HG03575 (cell line): Measurements from ENCODE around the gene LOXHD1.

Experiments used
- ATAC-seq: cut with Tn5 transposase; IDR thresholded peaks from one replicate; pipeline ENCODE4 v1.9.1; 2021; ENCODE audit not compliant: unreplicated experiment, insufficient number of reproducible peaks, low FRiP score; ENCODE audit errors: extremely low read depth

The LOXHD1 gene

GRCh38 chr18:46516555-46516954, 140.5 kb downstream of the LOXHD1 start:
- no peak for ATAC-seq

DNA sequence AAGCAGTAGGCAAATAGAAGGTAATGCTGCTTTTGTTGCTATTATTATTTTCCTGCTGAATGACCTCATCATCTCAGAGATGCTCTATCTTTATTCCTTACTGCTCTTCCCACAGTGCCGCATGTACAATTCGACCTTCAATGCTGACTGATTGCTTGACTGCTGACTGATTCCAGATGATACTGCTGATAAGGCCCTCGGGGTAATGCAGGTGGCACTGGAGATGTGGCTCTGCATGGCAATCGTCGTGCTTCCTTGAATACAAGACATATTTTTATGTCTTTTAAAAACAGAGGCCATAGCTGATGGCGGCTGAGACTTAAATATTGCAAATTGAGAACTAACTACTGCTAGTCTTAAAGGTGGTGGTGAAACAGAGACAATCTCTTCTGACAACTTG, 146.6 kb downstream of the LOXHD1 start:
- ATAC-seq = no peak

GRCh38 chr18:46509530-46509929, 147.5 kb downstream of the LOXHD1 start:
- ATAC-seq = no peak

DNA sequence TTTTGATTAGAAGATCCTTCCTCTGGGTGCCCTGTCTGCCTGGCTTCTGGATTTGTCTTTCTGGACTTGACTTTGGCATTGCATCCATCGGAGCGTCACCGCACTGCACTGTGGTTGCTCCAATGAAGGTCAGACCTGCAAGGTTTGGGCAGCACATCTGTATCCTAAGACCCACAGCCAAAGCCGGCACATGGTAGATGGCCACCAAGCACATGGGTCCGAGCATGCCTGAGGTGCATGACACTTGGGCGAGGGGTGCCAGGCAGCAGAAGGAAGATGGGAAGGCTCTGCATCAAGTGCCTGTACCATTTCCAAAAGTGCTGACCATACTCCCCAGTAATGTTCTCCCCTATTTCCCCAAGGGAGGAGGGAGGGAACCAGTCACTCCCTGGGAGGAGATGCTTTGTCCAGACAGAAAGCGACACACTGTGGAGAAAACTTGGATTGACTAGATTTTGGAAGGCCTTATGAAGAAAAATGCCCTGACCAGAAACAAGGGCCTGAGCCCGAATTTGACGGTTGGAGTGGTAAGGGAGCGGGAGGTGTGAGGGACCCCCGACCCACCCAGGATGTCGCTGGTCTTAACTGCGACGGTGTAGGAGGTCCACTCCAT, 149.9 kb downstream of the LOXHD1 start:
- no peak for ATAC-seq

- ATAC-seq = no peak
Measured at GRCh38 chr18:46502444-46502843, 154.6 kb downstream of the LOXHD1 start.

- no peak for ATAC-seq
Measured at GRCh38 chr18:46497129-46497528, 159.9 kb downstream of the LOXHD1 start.

DNA sequence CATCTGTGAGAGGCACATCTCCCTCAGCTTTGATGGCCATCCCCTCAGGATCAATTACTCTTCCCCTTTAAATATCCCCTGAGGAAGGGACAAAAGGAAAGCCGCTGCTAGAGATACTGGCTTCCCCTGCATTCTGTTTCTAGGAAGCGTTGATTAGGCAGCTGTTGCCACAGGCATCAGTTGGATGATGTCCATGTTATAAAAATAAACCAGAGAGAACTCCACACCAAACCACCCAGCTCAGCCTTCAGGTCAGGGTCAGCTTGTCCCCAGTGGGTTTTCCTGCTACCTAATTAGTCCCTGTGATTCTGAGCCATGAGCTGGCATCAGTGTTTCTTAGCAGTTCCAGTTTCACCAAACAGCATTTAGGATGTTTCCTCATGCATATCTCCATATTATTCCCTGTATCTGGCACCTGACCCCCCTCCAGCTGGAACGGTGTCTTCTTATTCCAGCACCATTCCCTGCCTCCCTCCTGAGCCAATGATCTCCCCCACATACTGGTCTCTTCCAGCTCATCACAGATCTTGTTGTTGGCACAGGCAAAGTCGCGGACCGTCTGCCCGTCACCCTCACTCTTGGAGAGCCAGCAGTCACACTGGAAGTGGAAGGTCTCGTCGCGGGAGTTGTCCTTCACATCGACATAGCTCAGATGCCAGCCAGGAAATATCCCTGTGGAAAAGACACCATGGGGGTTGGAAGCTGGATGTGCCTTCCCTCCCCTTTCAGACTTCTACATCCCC, 168.4 kb downstream of the LOXHD1 start:
- ATAC-seq = no peak

GRCh38 chr18:46485675-46486194, 171.3 kb downstream of the LOXHD1 start:
- no peak for ATAC-seq

- ATAC-seq = no peak
Measured at GRCh38 chr18:46484971-46485370, 172.0 kb downstream of the LOXHD1 start.

- ATAC-seq = no peak
Measured at GRCh38 chr18:46482831-46483230, 174.2 kb downstream of the LOXHD1 start.

DNA sequence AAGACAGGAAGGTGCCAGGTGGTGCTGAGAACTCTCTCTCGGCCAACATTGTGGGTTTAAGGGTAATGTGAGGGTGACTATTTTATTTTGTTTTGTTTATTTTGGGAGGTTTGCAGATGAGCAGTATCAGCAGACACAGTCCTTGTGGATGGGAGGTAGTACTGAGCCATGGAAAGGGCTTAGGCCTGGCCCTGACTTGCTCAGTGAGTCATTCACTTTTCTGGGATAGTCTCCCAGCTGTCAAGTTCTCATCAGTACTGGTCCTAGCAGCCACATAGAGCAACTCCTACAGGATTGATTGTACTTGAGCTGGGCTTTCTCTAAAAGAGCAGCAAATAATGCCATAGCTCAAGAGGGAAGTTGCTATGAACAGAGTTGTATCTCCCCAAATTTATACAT, 175.2 kb downstream of the LOXHD1 start:
- ATAC-seq = no peak

DNA sequence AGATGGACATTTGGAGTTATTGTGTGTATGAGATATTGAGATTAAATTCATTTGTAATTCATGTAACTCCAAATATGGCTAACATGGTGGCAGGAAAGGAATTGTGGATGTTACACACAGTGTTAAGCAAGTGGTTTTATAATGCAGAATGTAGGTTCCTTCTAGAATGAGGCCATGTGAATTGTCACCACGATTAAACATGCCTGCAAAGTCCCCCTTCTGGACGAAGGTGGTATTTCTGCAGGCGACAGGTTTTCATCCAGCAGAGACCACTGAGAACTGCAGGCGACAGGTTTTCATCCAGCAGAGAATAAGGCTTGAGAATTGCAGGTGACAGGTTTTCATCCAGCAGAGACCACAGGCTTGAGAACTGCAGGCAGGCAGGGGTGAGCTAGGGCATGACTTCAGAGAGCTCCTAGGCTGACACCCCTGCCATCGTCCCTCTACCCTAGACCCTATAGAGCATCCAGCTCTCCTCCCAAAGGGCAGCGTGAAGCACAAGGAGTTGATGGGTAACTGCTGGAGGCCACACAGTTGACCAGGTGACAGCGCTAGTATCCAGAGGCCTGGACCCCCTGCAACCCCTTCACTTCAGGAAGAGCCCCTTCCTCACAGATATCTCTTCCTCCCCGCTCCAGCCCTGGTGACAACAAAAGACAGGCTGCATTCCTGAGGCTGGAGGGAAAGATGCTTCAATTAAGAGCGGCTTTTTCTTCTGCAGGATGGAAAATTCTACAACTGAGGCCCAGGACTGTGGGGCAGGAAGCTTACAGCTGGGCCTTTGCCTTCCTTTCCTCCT, 175.8 kb downstream of the LOXHD1 start:
- ATAC-seq = no peak

DNA sequence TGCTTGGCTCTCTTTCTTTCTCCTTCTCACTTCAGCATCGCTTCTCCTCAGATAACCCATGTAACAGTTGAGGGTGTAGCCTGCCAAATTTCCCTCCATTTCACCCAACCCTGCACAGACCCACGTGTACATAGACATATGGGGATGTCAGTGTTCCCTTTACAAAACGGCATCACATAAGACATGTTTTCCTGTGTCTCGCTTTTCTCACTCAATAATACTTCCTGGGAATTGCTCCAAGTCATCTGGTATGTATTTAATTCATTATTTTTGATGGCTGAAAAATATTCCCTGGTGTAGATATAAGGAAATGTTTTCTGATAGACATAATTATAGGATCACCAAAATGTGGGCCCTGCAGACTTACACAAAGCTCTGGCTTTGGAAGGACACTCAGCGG, 176.8 kb downstream of the LOXHD1 start:
- no peak for ATAC-seq

GRCh38 chr18:46478796-46479195, 178.2 kb downstream of the LOXHD1 start:
- ATAC-seq = no peak

DNA sequence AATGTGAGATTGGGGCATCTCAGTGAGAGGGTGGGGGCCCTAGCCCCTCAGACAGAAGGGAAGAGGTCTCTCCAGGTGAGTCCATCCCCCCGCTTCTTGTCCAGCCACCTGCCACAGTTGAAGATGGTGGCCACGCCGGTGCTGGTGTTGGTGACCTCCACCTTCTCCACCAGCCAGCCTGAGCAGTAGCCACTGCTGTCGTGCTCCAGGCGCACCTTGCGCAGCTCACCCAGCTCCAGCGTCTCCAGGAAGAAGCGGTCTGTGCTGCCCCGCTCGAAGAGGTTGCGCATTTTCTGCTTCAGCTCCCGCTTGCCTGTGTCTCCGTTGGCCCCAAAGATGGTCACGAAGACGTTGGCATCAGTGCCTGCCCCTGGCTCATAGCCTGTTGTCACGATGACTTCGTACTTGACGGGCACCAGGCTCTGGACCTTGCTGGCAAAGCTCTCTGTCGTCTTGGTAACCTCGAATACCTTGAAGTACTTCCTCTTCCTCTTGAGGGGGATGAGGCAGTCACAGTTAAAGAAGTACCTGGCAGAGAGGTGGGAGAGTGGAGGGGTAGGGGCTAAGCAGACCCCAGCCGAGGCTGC, 179.5 kb downstream of the LOXHD1 start:
- no peak for ATAC-seq

DNA sequence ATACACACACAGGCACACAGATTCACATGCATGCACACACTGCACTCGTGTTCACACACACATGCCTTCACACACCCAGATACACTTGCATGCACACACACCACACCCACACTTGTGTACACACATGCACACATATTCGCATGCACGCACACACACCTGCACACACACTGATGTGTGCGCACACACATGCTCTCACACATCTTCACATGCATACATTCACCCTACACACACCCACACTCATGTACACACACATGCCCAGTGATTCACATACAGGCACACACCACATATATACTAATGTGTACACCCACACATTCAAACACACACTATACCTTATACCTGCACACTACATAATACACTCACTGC, 181.6 kb downstream of the LOXHD1 start:
- no peak for ATAC-seq

- ATAC-seq = no peak
Measured at GRCh38 chr18:46474487-46475389, 182.3 kb downstream of the LOXHD1 start.

DNA sequence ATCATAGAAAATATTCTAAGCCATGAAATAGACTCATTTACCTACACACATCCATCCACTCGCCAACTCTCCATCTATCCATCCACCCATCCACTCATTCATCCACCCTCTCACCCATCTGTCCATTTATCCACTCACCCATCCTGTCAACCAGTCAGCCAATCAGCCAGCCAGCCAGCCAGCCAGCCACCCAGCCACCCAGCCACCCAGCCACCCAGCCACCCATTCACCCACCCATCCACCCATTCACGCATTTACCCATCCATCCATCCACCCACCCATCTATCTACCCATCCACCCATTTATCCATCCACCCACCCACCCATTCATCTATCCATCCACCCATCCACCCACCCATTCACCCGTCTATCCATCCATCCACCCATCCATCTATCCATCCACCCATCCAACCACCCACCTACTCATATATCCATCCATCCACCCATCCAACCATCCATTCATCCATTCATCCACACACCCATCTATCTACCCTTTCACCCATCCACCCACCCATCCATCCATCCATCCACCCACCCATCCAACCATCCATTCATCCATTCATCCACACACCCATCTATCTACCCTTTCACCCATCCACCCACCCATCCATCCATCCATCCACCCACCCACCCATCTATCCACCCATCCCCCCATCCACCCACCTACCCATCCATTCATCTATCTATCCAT, 185.1 kb downstream of the LOXHD1 start:
- no peak for ATAC-seq
